ENCODE results near the gene TRAPPC3.
"Not testable (repeated sequence)": the region's sequence is repeated elsewhere in the genome, so short reads cannot be mapped to it uniquely, and the experiment has no call there.

- TF ChIP-seq EP300 (IDR thresholded peaks at IDR 0.05; ENCODE audit: low read depth); CTCF (IDR thresholded peaks at IDR 0.05); POLR2A (IDR thresholded peaks at IDR 0.05): not testable (repeated sequence)
Observed at GRCh38 chr1:36196805-36197204, 47.5 kb upstream of the TRAPPC3 start.

All from transverse colon (tissue), 3 donors.